Fibroblast of pulmonary artery (primary cell): ENCODE results near the gene HOXC6.

ENCODE experiments used
- DNase-seq: peaks from one replicate; pipeline ENCODE4 v3.0.0-alpha.2; 2010; ENCODE audit warnings: low read depth
- H3K4me3 ChIP-seq: replicated peaks from 2 replicates; pipeline ENCODE4 v1.5.1; 2011; ENCODE audit warnings: low read depth, mild to moderate bottlenecking, control low read depth, low read length, moderate library complexity
- TF ChIP-seq, protein P1 (sequence below): IDR thresholded peaks from 2 replicates; pipeline ENCODE4 v1.5.1; 2011; ENCODE audit warnings: mild to moderate bottlenecking, control low read depth, low read length, inconsistent platforms; ENCODE audit errors: missing control alignments

Gene HOXC6

DNA sequence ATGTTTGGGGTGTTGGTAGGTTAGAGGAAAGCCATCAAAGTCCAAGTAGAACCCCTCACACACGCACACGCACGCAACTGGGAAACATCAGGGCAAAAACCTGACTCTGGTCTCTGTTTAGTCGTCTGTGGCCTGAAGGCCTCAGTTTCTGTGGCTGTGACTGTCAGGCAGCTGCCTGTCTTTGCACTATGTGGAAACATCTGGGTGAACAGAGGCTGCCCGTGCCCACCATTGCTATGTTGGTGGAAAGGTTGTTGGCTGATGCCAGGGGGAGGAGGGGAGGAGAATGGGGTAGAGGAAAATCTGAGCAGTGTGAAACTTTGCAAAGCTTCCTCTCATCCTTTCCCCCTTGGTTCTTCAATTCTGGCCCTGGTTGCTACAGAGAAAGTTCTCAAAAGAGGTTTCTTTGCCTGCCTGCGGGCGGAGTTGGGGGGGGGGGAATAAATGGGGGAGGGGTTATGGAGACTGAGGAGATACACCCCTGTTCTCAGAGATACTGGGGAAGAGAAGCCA is 35.8 kb upstream of the HOXC6 start:
- DNase-seq: no peak
- no peak overlapping the region for H3K4me3 ChIP-seq
- TF ChIP-seq, protein P1, sequence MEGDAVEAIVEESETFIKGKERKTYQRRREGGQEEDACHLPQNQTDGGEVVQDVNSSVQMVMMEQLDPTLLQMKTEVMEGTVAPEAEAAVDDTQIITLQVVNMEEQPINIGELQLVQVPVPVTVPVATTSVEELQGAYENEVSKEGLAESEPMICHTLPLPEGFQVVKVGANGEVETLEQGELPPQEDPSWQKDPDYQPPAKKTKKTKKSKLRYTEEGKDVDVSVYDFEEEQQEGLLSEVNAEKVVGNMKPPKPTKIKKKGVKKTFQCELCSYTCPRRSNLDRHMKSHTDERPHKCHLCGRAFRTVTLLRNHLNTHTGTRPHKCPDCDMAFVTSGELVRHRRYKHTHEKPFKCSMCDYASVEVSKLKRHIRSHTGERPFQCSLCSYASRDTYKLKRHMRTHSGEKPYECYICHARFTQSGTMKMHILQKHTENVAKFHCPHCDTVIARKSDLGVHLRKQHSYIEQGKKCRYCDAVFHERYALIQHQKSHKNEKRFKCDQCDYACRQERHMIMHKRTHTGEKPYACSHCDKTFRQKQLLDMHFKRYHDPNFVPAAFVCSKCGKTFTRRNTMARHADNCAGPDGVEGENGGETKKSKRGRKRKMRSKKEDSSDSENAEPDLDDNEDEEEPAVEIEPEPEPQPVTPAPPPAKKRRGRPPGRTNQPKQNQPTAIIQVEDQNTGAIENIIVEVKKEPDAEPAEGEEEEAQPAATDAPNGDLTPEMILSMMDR: no peak

DNA sequence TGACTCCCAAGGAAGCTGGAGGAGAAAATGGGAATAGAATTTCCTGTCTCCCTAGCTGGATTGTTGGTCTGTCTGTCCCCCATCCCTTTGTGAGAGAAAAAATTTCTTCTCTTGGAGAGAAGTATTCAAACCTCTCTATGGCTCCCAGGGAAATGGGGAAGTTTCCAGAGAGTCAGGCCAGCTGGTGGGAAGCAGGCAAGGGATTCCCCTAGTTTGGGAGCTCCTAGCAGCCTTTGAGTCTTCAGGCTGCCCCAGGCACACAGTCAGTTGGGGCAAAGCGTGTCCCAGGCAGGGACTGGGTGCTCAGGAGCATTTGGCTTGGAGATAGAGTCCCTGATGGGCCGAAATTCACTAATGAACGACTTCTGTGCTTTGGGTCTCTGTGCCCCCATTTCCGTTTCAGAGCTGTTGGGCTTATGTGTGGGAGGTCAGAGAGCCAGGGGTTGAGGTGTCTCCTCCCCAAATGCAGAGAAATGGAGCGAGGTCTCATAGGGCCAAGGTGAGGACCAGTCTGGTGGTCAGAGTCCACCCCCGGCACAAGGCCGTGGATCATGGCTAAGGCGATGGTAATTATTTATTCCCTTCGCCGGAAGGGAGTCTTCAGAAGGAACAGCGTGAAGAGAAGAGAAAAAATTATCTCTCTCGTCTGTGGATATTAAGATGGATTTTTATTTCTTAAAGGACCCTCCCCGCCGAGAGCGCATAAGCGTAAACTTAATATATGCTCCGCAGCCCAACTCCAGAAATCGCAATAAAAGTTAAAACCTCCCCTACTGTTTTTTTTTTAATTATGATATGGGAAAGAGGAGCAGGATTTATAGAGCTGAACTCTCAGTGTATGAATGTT is 34.9 kb upstream of the HOXC6 start:
- DNase-seq: no peak
- TF ChIP-seq, protein P1: no peak
- H3K4me3 ChIP-seq: no peak overlapping the region

DNA sequence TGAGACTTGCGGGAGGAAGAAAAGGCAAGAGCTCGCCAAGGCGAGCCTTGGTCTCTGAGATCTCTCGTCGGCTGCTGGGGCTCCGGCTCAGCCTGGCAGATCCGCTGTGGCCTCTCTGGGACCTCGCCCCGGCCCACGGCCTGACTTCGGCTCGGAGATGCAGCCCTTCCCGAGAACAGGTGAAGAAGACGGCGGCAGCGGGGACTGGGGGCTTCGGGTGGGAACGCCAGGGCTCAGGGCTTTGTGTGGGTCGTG is 34.3 kb upstream of the HOXC6 start:
- TF ChIP-seq, protein P1: no peak
- no peak for DNase-seq
- H3K4me3 ChIP-seq: no peak overlapping the region

DNA sequence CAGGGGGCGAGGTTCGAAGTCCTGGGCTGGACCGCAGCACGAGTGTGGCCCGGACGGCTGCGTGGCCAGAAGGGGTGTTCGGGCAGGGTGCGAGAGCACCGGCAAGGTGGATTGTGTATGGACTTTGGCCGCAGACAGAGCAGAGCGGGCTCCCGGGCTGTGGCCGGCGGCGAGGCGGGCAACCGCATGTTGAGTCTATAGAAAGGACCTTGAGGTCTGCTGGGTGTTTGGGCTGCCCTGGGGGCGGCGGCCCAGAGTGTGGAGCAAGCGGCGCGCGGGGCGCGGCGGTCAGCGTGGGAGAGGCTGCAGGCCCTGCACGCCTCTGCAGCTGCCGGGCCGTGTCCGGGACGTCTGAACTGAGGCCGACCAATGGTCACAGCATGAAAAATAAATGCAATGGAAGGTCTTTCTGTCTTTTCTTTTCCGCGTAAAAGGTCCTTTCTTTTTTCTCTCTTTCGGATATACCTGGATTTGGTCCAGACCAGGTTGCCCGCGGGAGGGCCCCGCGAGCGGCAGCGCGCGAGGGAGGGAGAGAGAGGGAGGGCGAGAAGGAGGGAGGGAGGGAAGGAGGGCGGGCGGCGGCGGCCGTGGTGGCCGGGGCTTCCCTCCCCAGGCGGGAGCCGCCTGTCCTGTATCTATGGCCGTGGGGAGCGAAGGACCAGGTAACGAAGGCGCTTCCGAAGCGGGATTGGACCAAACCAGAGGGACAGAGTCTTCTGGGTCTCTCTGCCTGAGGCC is 33.8 kb upstream of the HOXC6 start:
- TF ChIP-seq, protein P1: no peak
- no peak overlapping the region for H3K4me3 ChIP-seq
- DNase-seq: no peak

GRCh38 chr12:53995002-53995377 is 33.2 kb upstream of the HOXC6 start:
- H3K4me3 ChIP-seq: no peak overlapping the region
- no peak for DNase-seq
- TF ChIP-seq, protein P1: no peak

GRCh38 chr12:53995378-53996239 is 32.6 kb upstream of the HOXC6 start:
- TF ChIP-seq, protein P1: no peak
- peak overlapping the region; percentile 34 for H3K4me3 ChIP-seq
- no peak for DNase-seq
